H9 (cell line): Measurements from ENCODE around the gene GOLGA1. TPM values are rescaled to one million over a fixed set of nuclear protein-coding genes. Genes with fewer than 3 reads are reported as not detected.

Experiments
- DNase-seq: peaks from one replicate; pipeline ENCODE4 v3.0.0-alpha.2; 2017
- H2AFZ ChIP-seq: one replicate; pipeline ENCODE4 v1.6.1; 2013; ENCODE audit warnings: mild to moderate bottlenecking, low read length, control low read depth, moderate library complexity
- H2AK5ac ChIP-seq: 2 replicates; pipeline ENCODE4 v1.6.1; 2013; ENCODE audit warnings: low read length, control low read depth, mixed read lengths; ENCODE audit not compliant: insufficient read length
- H2BK120ac ChIP-seq: one replicate; pipeline ENCODE4 v1.6.1; 2013; ENCODE audit warnings: low read depth, mild to moderate bottlenecking, low read length, control low read depth, inconsistent platforms; ENCODE audit not compliant: poor library complexity, severe bottlenecking
- H2BK12ac ChIP-seq: 2 replicates; pipeline ENCODE4 v1.6.1; 2013; ENCODE audit warnings: low read length, control low read depth, mixed read lengths, low read depth; ENCODE audit not compliant: insufficient read length
- H2BK15ac ChIP-seq: 2 replicates; pipeline ENCODE4 v1.6.1; 2013; ENCODE audit warnings: low read depth, low read length, control low read depth
- H2BK20ac ChIP-seq: one replicate; pipeline ENCODE4 v1.6.1; 2013; ENCODE audit warnings: low read depth, mild to moderate bottlenecking, low read length, control low read depth, inconsistent platforms; ENCODE audit not compliant: poor library complexity, severe bottlenecking
- H2BK5ac ChIP-seq: 2 replicates; pipeline ENCODE4 v1.6.1; 2013; ENCODE audit warnings: low read length, control low read depth, mixed read lengths; ENCODE audit not compliant: insufficient read length
- H3K14ac ChIP-seq: 2 replicates; pipeline ENCODE4 v1.6.1; 2013; ENCODE audit warnings: low read length, control low read depth; ENCODE audit not compliant: insufficient read depth
- H3K18ac ChIP-seq: 2 replicates; pipeline ENCODE4 v1.6.1; 2013; ENCODE audit warnings: low read depth, mild to moderate bottlenecking, mixed read lengths, low read length, control low read depth; ENCODE audit not compliant: insufficient read length
- H3K23ac ChIP-seq: 2 replicates; pipeline ENCODE4 v1.6.1; 2013; ENCODE audit warnings: low read length, control low read depth, mixed read lengths, low read depth; ENCODE audit not compliant: insufficient read length
- H3K23me2 ChIP-seq: 2 replicates; pipeline ENCODE4 v1.6.1; 2013; ENCODE audit warnings: low read depth, mild to moderate bottlenecking, mixed read lengths, low read length, control low read depth; ENCODE audit not compliant: insufficient read length, poor library complexity, severe bottlenecking
- H3K27ac ChIP-seq: 2 replicates; pipeline ENCODE4 v1.5.1; 2013; ENCODE audit warnings: low read length, control low read depth, mixed read lengths, low read depth; ENCODE audit not compliant: insufficient read length
- H3K27me3 ChIP-seq: 2 replicates; pipeline ENCODE4 v1.6.1; 2013; ENCODE audit warnings: low read length, control low read depth, inconsistent platforms; ENCODE audit not compliant: insufficient read depth
- H3K4ac ChIP-seq: 2 replicates; pipeline ENCODE4 v1.6.1; 2013; ENCODE audit warnings: low read depth, mild to moderate bottlenecking, control low read depth, inconsistent platforms, low read length, moderate library complexity
- H3K4me1 ChIP-seq: 2 replicates; pipeline ENCODE4 v1.6.1; 2013; ENCODE audit warnings: low read length, control low read depth, inconsistent platforms; ENCODE audit not compliant: insufficient read depth
- H3K4me2 ChIP-seq: 2 replicates; pipeline ENCODE4 v1.6.1; 2013; ENCODE audit warnings: low read length, control low read depth, mixed read lengths; ENCODE audit not compliant: insufficient read length, insufficient read depth
- H3K56ac ChIP-seq: 2 replicates; pipeline ENCODE4 v1.6.1; 2013; ENCODE audit warnings: low read depth, mild to moderate bottlenecking, mixed read lengths, low read length, control low read depth; ENCODE audit not compliant: insufficient read length
- H3K79me1 ChIP-seq: 2 replicates; pipeline ENCODE4 v1.6.1; 2013; ENCODE audit warnings: low read depth, mild to moderate bottlenecking, moderate library complexity, low read length, control low read depth, inconsistent platforms; ENCODE audit not compliant: insufficient read depth, poor library complexity, severe bottlenecking
- H3K79me2 ChIP-seq: 2 replicates; pipeline ENCODE4 v1.6.1; 2013; ENCODE audit warnings: low read length, control low read depth, inconsistent platforms; ENCODE audit not compliant: insufficient read depth
- H3K9ac ChIP-seq: 2 replicates; pipeline ENCODE4 v1.6.1; 2013; ENCODE audit warnings: low read length, control low read depth, mixed read lengths; ENCODE audit not compliant: insufficient read length; ENCODE audit errors: extremely low read depth
- H3K9me3 ChIP-seq: one replicate; pipeline ENCODE4 v1.6.1; 2013; ENCODE audit warnings: low read depth, low read length, inconsistent platforms; ENCODE audit not compliant: control insufficient read depth
- H3T11ph ChIP-seq: one replicate; pipeline ENCODE4 v1.6.1; 2013; ENCODE audit warnings: mild to moderate bottlenecking, low read length, control low read depth, inconsistent platforms
- H4K20me1 ChIP-seq: one replicate; pipeline ENCODE4 v1.6.1; 2013; ENCODE audit not compliant: control insufficient read depth, insufficient read length, insufficient read depth
- H4K5ac ChIP-seq: 2 replicates; pipeline ENCODE4 v1.6.1; 2013; ENCODE audit warnings: low read depth, mild to moderate bottlenecking, mixed read lengths, low read length, control low read depth; ENCODE audit not compliant: insufficient read length
- H4K8ac ChIP-seq: replicated peaks from 2 replicates; pipeline ENCODE4 v1.6.1; 2013; ENCODE audit warnings: low read length, control low read depth, mixed read lengths, low read depth; ENCODE audit not compliant: insufficient read length
- H4K91ac ChIP-seq: 2 replicates; pipeline ENCODE4 v1.6.1; 2013; ENCODE audit warnings: low read depth, mild to moderate bottlenecking, moderate library complexity, mixed read lengths, low read length, control low read depth; ENCODE audit not compliant: insufficient read length
- H3K27ac Mint-ChIP-seq, 3 experiments: 2 replicates in 2 of 3; 3 replicates in 1 of 3; pipeline ENCODE4 v1.8.0; 2020 to 2021; ENCODE audit warnings: mixed read lengths in 3 of 3, mild to moderate bottlenecking in 1 of 3, moderate library complexity in 1 of 3
- H3K27me3 Mint-ChIP-seq: 2 replicates; pipeline ENCODE4 v1.8.0; 2021; ENCODE audit warnings: low read depth, mild to moderate bottlenecking, moderate library complexity, mixed read lengths
- H3K36me3 Mint-ChIP-seq, 3 experiments: 2 replicates in 2 of 3; 3 replicates in 1 of 3; pipeline ENCODE4 v1.8.0; 2020 to 2021; ENCODE audit warnings: low read depth in 3 of 3, mixed read lengths in 3 of 3; ENCODE audit not compliant: insufficient read depth in 1 of 3
- H3K4me1 Mint-ChIP-seq, 2 experiments: 2 replicates each; pipeline ENCODE4 v1.8.0; 2020; ENCODE audit warnings: mixed read lengths in 2 of 2
- H3K4me3 Mint-ChIP-seq, 2 experiments: 2 replicates in 1 of 2; 3 replicates in 1 of 2; pipeline ENCODE4 v1.8.0; 2020 to 2021; ENCODE audit warnings: mild to moderate bottlenecking in 2 of 2, mixed read lengths in 2 of 2, moderate library complexity in 1 of 2
- H3K9me3 Mint-ChIP-seq, 2 experiments: 2 replicates in 1 of 2; 3 replicates in 1 of 2; pipeline ENCODE4 v1.8.0; 2020; ENCODE audit warnings: mild to moderate bottlenecking in 2 of 2, mixed read lengths in 2 of 2, moderate library complexity in 1 of 2
- CTCF ChIP-seq: fragments of 200-600 bp; sonication (generic); conservative IDR thresholded peaks from 3 replicates; pipeline ENCODE4 v1.8.0; 2021; ENCODE audit warnings: antibody characterized with exemption, mild to moderate bottlenecking
- WGBS: extraction: QIAGEN DNeasy Blood & Tissue Kit; methylation state at CpG from one replicate; pipeline ENCODE4 v1.1.7; 2013; ENCODE audit warnings: missing lambda C conversion rate, low lambda C conversion rate, mixed read lengths; ENCODE audit not compliant: insufficient read length; ENCODE audit errors: extremely low coverage; 5-methylcytosine and 5-hydroxymethylcytosine counted together
- total RNA-seq: library from RNA; stranded (reverse); gene quantifications from 2 replicates; pipeline ENCODE4 v1.2.1, GENCODE V29; 2021

GOLGA1 gene
- total RNA-seq, 1 experiment from 2014 or later: 7.6 TPM

- Mint-ChIP-seq H3K27ac (no peak overlapping the region), H3K4me1 (peaks cover 6 to 14% of the 10 kb centered on the region in 2 experiments), H3K36me3 (peaks cover 5 to 16% (median 15%) of the 10 kb centered on the region in 3 experiments; a peak in 6 of 7 replicates), H3K27me3 (no peaks in the 10 kb centered on the region), H3K9me3 (no peaks in the 10 kb centered on the region; a peak in 1 of 5 replicates), H3K4me3 (no peak overlapping the region)
- Histone ChIP-seq H2AFZ (no peak overlapping the region), H3K79me1 (no peaks in the 10 kb centered on the region), H3K4me1 (no peaks in the 10 kb centered on the region; the same call in 1 of the 2 replicates), H3K27ac (no peak overlapping the region), H3K23ac (no peak overlapping the region), H3K27me3 (no peaks in the 10 kb centered on the region), H4K8ac (no peak overlapping the region), H2BK12ac (no peak overlapping the region), H3K18ac (no peak overlapping the region), H2BK20ac (no peak overlapping the region), H3K56ac (no peak overlapping the region), H3K14ac (no peak overlapping the region; the same call in 1 of the 2 replicates), H2BK120ac (no peak overlapping the region), H3K23me2 (no peaks in the 10 kb centered on the region), H3K79me2 (no peaks in the 10 kb centered on the region), H3T11ph (no peak overlapping the region), H3K9ac (no peak overlapping the region), H4K5ac (no peak overlapping the region), H3K9me3 (no peaks in the 10 kb centered on the region), H4K91ac (no peak overlapping the region), H3K4me2 (no peak overlapping the region), H2BK15ac (no peak overlapping the region), H2AK5ac (no peak overlapping the region), H2BK5ac (no peak overlapping the region), H4K20me1 (no peaks in the 10 kb centered on the region), H3K4ac (no peak overlapping the region)
- WGBS: no CpG with 5 or more reads among the region's 13 CpGs
- no peak for DNase-seq
- TF ChIP-seq CTCF: no peak
Observed at GRCh38 chr9:124889006-124889405, 51.9 kb downstream of the GOLGA1 start.
